Sciatic nerve (tissue), 2 donors: ENCODE results near the gene ODF4. TPM values are rescaled to one million over a fixed set of nuclear protein-coding genes. Genes with fewer than 3 reads are reported as not detected.

ENCODE experiments used
- ATAC-seq: fragments of 200-7000 bp; cut with Tn5 transposase; one replicate; pipeline ENCODE4 v1.9.1; 2020; ENCODE audit warnings: mild to moderate bottlenecking, moderate library complexity
- DNase-seq: peaks from one replicate; pipeline ENCODE4 v3.0.0-alpha.2; 2020; ENCODE audit warnings: low spot score
- intact Hi-C: fragments of 100-400 bp; cut with DNase I; formaldehyde crosslinking; loops from one replicate; pipeline ENCODE4 v1.14.2; 2022
- total RNA-seq: library from RNA; stranded (reverse); fragmentation: NEBNext Ultra II Directional; extraction: Animal tissue kit (Norgen Biotek cat#: 25700); gene quantifications from one replicate; pipeline ENCODE4 v1.2.1, GENCODE V29; 2021
- donor health status: DM: no; HTN: no; CAD: no.
- donor health status: DM: no; HTN: no; CAD: no.

Gene ODF4, protein sequence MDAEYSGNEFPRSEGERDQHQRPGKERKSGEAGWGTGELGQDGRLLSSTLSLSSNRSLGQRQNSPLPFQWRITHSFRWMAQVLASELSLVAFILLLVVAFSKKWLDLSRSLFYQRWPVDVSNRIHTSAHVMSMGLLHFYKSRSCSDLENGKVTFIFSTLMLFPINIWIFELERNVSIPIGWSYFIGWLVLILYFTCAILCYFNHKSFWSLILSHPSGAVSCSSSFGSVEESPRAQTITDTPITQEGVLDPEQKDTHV
- not detected for total RNA-seq

DNA sequence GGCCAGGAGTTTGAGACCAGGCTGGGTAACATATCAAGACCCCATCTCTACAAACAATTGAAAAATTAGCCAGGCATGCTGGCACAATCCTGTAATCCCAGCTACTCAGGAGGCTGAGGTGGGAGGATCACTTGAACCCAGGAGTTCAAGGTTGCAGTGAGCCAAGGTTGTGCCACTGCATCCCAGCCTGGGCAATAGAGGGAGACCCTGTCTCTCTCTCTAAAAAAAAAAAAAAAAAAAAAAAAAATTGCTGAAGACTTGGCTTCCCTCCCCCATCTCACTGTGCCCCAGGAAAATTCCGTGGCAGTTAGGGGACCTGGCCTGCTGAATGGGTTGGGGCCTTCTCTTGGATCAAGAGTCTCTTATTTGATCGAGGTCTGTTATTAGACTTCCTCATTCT lies at the start of gene ODF4:
TSS of gene ODF4 (plus strand) at position 301 of the 400 bp plus-strand sequence. CDS start 212 bp downstream, outside the sequence.
- ATAC-seq (no peak), DNase-seq (no peak)
- intact Hi-C loops: no loop called here

DNA sequence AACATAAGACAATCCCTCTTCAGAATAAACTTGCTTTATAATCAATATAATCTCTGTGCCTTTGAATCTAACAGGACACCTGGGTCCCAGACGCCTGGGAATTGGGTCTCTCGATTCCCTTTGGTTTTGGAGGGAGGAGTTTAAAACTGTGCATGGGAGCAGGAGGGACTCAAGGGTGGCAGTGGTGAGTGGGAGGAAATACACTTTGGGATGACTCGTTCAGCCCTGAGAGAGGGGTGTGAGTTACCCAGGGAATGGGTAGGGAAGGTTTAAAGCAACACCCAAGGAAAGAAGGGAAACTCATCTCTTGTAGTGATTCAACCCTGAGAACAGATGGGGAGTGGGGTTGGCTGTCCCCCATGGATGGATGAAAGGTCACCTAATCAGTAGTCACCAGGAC lies 49.6 kb upstream of the ODF4 start:
- intact Hi-C loops: no loop called here
- ATAC-seq: no peak

DNA sequence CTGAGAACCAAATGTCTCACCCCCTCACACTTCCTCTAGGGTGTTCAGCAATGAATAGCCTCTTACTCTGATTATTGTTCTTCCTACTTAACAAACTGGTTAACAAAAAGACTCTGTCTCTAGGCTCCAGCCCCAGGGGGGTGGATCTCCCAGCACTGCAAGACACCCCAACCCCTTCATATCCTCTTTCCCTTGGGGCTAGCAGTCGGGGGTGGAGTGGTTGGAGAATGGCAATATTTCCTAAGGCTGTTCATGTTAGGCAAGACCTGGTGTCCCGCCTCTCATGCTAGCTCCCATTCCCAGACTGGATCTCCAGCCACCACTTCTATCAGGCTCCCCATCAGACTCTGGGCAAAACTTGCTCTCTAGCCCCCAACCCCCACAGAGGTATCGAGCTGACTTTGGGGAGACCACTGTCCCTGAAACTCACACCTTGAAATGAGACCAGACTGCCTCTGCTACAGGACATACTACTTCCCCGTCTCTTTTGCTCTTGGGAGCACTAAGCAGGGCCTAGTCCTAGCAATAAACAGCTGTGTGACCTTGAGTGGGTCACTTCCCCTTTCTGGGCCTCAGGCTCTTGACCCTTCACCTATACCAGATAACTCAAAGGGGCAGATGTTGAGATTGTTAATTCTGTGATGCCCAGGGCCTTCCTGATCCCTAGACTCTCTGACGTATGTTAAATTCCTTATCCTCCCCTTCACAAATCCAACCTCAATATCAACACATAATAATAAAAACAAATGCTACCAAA lies 46.8 kb upstream of the ODF4 start:
- intact Hi-C loops: no loop called here
- no peak for ATAC-seq
- no peak for DNase-seq

More for the DNA sequence above, 49.6 kb upstream of the ODF4 start:
- DNase-seq: no peak

DNA sequence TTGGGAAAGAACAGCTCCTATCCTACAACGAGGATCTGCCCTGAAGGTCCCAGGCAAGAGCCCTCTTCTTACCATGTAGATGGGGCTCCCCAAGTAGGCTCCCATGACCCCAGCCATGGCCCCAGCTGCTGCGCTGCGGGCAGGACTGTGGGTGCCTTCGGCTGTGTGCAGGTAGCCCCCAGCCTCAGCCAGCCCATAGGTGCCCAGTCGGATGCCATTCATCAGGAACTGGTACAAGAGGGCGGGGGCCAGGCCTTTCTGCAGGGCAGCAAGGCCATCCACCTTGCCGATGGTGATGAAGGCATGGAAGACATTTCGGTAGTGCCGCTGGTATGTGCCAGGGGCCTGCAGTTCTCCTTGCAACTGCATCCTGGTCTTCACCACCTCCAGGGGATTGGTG lies 45.3 kb upstream of the ODF4 start:
- intact Hi-C loops: no loop called here
- DNase-seq: no peak
- ATAC-seq: no peak

DNA sequence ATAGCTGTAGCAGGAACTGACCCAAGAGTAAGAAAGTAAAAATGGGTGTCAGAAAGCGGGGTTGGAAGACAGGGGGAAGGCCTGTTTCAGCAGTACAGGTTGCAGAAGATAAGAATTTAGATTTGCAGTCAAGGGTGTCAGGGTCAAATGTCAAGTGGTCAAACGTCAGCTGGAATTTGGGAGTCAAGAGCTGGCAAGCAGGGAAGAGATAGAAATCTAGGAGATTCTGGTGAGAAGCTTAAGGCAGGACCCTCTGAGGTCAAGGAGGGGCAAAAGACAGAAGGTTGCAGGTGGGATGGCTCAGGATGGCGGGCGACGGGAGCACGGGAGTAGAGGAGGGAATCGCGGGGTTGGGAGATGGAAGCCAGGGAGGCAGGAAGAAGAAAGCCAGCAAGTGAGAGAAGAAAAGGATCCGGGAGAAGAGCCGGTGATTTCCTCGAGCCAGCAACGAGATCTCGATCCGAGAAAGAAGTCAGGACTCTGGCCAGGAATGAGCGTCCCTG lies 44.8 kb upstream of the ODF4 start:
- intact Hi-C loops: no loop called here

DNA sequence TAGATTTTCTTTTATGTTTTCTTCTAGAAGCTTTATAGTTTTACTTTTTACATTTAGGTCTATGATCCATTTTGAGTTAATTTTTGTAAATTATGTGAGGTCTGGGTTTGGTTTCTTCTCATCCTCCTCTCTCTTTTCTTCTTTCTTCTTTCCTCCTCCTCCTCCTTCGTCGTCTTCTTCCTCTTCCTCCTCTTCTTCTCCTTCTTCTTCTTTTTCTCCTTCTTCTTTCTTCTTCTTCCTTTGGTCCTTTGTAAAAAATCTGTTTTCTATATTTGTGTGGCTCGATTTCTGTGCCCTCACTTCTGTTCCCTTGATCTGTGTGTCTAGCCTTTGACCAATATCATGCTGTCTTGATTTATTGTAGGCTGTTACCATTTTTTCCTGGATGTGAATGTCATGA lies 39.4 kb upstream of the ODF4 start:
- DNase-seq (no peak), ATAC-seq (no peak)
- intact Hi-C loops: no loop called here

More for the DNA sequence above, 44.8 kb upstream of the ODF4 start:
- ATAC-seq (peak; percentile 27), DNase-seq (no peak)

DNA sequence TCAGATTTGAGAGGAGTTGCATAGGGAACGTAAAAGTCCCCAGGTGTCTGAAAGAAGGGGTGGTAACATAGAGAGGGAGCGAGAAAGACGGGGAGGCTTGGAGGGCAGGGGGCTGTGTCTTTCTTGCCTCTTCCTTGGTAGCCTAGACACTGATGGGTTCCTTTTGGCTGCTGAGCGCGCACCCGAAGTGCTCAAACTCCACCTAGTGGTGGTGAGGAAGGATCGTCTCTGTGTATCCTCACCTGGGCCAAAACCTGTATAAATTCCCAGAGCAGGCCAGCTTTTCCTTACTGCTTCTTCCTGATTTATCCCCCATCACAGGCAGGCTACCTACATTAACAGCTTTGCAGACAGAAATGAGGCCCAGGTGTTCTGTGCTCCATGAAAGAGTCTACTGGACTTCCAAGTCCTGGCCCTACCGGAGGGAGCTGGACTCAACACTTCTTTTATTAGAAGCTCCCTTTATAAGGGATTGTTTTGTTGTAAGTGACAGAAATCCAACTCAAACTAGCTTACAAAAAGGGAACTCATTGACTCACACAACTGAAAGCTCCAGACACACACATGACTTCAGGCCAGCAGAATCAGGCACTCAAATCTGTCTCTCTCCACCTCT lies 38.9 kb upstream of the ODF4 start:
- intact Hi-C loops: no loop called here
- DNase-seq: peak; percentile 65
- peak; percentile 92 for ATAC-seq

DNA sequence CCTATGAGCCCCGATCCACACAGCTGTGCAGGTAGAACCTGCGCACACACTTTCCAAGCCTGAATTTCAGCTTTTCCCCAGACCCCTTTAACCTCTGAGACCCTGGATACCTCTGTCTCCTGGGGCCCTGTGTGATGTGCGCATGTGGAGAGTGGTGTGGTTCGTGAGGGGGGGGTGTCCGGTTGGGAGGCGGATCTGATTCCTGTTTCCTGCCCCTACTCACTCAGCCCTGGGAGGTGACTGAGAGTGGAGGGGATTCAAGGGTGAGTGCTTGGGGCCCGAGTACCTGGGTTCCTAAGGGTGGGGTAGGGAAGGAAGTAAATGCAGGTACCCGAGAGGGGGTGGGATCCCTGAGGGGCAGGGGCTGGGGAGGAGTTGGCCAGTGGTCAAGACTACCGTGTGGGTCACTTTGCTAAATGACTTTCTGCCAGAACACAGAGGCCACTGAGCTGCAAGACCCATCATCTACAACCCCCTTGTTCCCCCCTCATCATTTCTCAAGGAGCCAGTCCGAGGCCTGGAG lies 29.0 kb upstream of the ODF4 start:
- intact Hi-C loops: no loop called here
- no peak for DNase-seq
- peak; percentile 49 for ATAC-seq

DNA sequence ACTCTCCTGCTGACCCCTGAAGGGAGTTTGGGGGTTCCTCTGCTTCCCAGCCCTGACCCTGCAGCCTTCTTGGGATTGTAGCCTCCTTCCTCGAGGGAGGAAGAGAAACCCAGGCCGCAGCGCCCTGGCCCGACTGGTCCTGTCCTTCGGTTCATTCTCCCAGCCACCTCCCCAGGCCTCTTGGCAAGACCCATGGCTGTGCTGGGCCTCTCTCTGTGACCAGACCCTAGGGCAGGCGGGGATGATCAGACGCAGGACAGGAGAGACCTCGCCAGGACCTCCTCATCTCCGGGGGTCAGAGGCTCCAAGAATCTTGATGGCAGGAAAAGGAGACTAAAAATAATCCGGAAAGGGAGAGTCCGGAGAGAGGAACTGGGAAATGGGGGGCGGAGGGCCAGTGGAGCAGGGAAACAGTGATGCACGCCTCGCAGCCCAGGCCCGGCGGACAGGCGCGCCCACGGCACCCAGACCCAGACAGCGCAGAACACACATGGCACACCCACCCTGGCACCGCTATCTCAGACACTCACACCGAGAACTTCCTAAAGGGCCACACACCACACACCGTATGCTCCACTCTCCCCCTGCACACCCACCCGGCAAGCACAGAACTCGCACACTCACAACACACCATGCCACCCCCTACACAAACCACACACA lies 28.4 kb upstream of the ODF4 start:
- ATAC-seq (no peak), DNase-seq (no peak)
- intact Hi-C loops: no loop called here

DNA sequence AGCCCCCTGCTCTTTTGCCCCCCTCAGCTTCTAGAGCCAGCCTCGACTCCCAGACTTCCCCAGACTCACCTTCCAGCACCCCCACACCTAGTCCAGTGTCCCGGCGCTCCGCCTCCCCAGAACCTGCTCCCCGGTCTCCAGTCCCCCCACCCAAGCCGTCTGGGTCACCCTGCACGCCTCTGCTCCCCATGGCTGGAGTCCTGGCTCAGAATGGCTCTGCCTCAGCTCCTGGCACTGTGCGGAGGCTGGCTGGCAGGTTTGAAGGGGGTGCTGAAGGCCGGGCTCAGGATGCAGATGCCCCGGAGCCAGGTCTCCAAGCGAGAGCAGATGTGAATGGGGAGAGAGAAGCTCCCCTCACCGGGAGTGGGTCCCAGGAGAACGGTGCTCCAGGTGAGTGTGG lies 27.4 kb upstream of the ODF4 start:
- no peak for ATAC-seq
- intact Hi-C loops: no loop called here
- no peak for DNase-seq

DNA sequence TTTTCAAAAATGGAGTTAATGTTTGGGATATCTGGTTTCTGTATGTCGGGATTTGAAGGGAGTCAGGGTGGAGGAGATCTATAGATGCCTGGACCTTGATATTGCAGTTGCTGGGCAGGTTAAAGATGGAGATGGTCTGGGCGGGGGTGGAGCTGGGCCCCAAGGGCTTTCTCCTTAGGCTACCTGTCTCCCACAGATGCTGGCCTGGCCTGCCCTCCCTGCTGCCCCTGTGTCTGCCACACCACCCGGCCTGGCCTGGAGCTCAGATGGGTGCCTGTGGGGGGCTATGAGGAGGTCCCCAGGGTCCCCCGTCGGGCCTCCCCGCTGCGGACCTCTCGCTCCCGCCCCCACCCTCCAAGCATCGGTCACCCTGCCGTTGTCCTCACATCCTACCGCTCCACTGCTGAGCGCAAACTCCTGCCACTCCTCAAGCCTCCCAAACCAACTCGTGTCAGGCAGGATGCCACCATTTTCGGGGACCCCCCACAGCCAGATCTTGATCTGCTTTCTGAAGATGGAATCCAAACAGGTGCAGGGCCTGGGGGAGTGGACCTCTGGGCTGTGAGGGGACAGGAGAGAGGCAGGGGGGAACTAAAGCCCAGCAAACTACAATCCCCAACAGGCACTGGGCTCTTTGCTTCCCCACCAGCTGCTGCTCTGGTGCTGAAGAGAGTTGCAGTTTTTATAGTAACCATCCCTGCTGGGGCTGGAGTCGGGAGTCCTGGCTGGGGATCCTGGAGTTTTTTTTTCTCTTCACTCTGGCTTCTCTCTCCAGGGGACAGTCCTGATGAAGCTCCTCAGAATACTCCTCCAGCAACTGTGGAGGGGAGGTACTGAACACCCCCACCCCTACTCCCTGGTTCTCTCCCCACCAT lies 26.7 kb upstream of the ODF4 start:
- intact Hi-C loops: no loop called here

DNA sequence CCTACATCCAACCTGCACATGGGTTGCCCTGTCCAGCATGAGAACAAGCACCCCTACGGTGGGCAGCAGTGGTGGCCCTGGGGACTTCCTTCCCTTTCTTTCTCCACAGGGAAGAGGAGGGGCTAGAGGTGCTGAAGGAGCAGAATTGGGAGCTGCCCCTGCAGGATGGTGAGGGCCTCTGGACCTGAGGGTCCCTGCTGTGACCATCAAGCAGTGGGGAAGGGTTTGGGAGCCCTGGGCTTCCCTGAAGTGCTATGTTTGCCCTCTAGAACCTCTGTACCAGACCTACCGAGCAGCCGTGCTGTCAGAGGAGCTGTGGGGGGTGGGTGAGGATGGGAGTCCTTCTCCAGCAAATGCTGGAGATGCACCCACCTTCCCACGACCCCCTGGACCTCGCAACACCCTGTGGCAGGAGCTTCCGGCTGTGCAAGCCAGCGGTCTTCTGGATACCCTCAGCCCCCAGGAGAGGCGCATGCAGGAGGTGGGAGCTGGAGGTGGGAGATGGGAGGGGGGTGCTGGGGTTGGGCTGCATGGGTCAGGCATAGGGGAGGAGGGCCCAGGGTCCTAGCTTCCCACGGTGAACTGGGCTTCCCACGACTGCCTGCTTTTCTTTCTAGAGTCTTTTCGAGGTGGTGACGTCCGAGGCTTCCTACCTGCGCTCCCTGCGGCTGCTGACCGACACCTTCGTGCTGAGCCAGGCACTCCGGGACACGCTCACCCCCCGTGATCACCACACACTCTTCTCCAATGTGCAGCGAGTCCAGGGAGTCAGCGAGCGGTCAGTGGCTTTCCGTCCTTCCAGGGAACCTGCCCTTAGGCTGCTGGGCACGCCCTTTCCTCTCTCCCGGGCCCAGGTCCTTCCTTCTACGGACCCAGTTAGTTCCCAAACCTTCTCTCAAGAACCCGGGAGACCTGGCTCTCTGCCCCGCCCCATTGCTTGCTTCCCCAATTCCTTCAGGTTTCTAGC lies 24.6 kb upstream of the ODF4 start:
- no peak for ATAC-seq
- DNase-seq: no peak
- intact Hi-C loops: no loop called here

More for the DNA sequence above, 26.7 kb upstream of the ODF4 start:
- ATAC-seq (no peak), DNase-seq (no peak)

DNA sequence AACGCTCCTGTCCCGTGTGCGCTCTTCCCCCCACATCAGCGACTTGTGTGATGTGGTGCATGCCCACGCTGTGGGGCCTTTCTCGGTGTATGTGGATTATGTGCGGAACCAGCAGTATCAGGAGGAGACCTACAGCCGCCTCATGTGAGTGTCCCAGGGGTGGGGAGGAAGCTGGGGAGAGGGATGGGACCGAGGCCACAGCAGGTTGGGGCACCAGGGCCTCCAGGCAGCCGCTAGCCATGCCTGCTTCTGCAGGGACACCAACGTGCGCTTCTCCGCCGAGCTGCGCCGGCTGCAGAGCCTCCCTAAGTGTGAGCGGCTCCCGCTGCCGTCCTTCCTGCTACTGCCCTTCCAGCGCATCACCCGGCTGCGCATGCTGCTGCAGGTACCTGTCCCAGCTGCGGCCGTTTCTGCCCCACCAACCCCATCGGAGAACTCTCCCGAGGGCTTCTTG lies 23.8 kb upstream of the ODF4 start:
- intact Hi-C loops: no loop called here
- no peak for ATAC-seq
- DNase-seq: no peak

DNA sequence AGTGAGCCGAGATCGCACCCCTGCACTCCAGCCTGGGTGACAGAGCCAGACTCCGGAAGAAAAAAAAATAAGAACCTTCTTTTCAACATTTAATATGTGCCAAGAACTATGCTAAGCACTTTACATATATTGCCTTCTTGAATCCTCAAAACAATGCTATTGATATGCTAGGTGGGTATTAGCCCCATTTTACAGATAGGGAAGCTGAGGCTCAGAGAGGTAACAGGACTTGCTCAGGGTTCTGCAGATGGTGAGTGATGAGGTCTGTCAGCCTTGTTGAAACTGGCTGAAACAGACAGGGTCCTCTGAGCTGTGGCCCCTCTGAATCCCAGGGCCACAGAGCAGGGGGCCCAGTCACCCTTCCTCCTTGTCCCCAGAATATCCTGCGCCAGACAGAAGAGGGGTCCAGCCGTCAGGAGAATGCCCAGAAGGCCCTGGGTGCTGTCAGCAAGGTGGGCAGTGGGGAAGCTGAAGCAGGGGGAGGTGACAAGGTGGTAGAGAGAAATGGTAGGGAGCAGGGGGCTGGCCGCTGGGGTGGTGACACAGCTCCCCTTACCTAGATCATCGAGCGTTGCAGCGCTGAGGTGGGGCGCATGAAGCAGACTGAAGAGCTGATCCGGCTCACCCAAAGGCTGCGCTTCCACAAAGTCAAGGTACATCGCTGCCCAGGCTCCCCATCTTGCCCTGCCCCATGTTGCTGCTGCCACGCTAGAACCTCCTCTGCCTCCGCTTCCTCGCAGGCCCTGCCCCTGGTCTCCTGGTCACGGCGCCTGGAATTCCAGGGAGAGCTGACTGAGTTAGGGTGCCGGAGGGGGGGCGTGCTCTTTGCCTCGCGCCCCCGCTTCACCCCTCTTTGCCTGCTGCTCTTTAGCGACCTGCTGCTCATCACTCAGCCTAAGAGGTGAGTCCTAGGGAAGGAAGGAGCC lies 21.4 kb upstream of the ODF4 start:
- no peak for ATAC-seq
- intact Hi-C loops: no loop called here
- DNase-seq: no peak

DNA sequence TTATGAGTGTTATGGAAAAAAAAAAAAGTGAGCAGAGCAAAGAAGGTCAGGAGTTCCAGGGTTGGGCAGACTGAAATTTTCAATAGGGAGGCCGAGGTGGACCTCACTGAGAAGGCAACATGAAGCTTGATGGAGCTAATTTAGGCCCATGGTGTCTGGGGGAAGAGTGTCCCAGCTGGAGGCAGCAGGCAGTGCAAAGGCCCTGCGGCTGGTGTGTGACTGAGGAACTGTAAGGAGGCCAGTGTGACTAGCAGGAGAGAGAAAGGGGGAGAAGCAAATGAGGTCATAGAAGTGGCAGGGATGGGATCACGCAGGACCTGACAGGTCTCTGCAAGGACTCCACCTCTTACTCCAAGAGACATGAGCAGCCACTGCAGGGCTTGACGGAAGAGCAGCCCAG lies 19.4 kb upstream of the ODF4 start:
- DNase-seq: no peak
- ATAC-seq: no peak
- intact Hi-C loops: no loop called here

DNA sequence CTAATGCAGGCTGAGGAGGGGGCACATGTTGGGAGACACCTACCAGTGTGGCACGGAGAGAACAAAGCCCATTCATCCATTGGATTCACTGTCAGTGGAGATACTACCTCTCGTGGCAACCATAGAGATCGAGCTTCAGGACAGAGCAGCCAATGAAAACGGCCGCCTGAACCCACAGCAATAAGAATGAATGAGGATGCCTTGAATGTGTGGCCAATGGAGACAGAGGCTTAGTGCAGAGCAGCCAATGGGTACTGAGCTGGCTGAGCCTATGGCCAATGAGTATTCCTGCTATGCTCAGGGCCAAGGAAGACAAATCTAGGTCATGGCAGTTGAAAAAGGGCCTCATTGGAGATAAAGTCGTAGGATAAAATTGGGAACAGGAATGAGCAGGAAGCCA lies 18.6 kb upstream of the ODF4 start:
- ATAC-seq: no peak
- intact Hi-C loops: no loop called here
- no peak for DNase-seq
